Measurements from ENCODE around the gene KRT25. TPM values are rescaled to one million over a fixed set of nuclear protein-coding genes. Genes with fewer than 3 reads are reported as not detected.

Gene KRT25
- total and polyA plus RNA-seq, 2 donors (not counting 3 experiments of a cell fraction or from before 2014, with no cell fraction given): not detected

GRCh38 chr17:40778461-40778860, 23.3 kb upstream of the KRT25 start:
- CTCF ChIA-PET: no interaction called here

More at GRCh38 chr17:40778461-40778860, 23.3 kb upstream of the KRT25 start:
- Histone ChIP-seq H3K27ac (ENCODE audit: insufficient read depth, low read depth, low read length) (no peak overlapping the region), H4K20me1 (replicated peaks; ENCODE audit: control insufficient read depth, extremely low read depth, insufficient read depth, low read length) (no peaks in the 10 kb centered on the region), H3K9me1 (replicated peaks; ENCODE audit: control insufficient read depth, extremely low read depth, insufficient read depth, low read length) (no peaks in the 10 kb centered on the region), H3K9me3 (replicated peaks; ENCODE audit: control insufficient read depth, insufficient read depth, low read length) (no peaks in the 10 kb centered on the region), H3K27me3 (ENCODE audit: control insufficient read depth in 2 of 2, insufficient read depth in 2 of 2, low read length in 2 of 2) (peaks cover 8 to 20% of the 10 kb centered on the region in 2 experiments), H3K79me2 (ENCODE audit: control insufficient read depth, insufficient read depth, low read length) (no peaks in the 10 kb centered on the region), H3K9ac (replicated peaks; ENCODE audit: extremely low read depth, insufficient read depth, low read length) (no peak overlapping the region), H3K36me3 (ENCODE audit: control insufficient read depth in 2 of 2, extremely low read depth in 1 of 2, insufficient read depth in 2 of 2, low read length in 2 of 2) (no peaks in the 10 kb centered on the region), H3K4me3 (replicated peaks in 1 of 3; ENCODE audit: insufficient read depth in 1 of 3, low read depth in 1 of 3, low read length in 3 of 3) (no peak overlapping the region), H2AFZ (ENCODE audit: low read depth, low read length) (no peak overlapping the region), H3K4me2 (ENCODE audit: insufficient read depth, low read length) (no peak overlapping the region), H3K4me1 (ENCODE audit: control insufficient read depth, extremely low read depth, insufficient read depth, low read length) (no peaks in the 10 kb centered on the region)
- TF ChIP-seq CTCF (IDR thresholded peaks at IDR 0.05; ENCODE audit: extremely low read depth in 1 of 2, insufficient read depth in 1 of 2, low read depth in 1 of 2, low read length in 2 of 2) (no peak), FOS (IDR thresholded peaks at IDR 0.05; ENCODE audit: borderline replicate concordance, insufficient read depth, low read length) (no peak), POLR2A (IDR thresholded peaks at IDR 0.05; ENCODE audit: low read depth, low read length) (no peak), JUN (IDR thresholded peaks at IDR 0.05; ENCODE audit: borderline replicate concordance, insufficient read depth, insufficient read length, low read depth) (no peak), MYC (IDR thresholded peaks at IDR 0.05; ENCODE audit: low read depth, low read length) (no peak), GATA2 (IDR thresholded peaks at IDR 0.05; ENCODE audit: insufficient read depth, insufficient read length, low read depth, low read length) (no peak), MAX (IDR thresholded peaks at IDR 0.05; ENCODE audit: insufficient read depth, insufficient read length) (no peak), EZH2 (IDR thresholded peaks at IDR 0.05; ENCODE audit: borderline replicate concordance, low read depth, low read length, severe bottlenecking) (no peak), POLR2AphosphoS5 (IDR thresholded peaks at IDR 0.05; ENCODE audit: insufficient read depth, low read depth, low read length) (no peak)
- intact Hi-C loops (cut with micrococcal nuclease): no loop called here
- POLR2A ChIA-PET: no interaction called here
- FAIRE-seq: no peak
- no TSS peak for BruUV-seq (replicated peaks)
- dilution Hi-C loops (cut with MboI; ENCODE audit: extremely low pct_ligation_motif_present, low sequenced_read_pairs): no loop called here
- no peak for DNase-seq (ENCODE audit: low read depth, low spot score)

Measured in endothelial cell of umbilical vein (primary cell).